IMR-90 (cell line): ENCODE data around the gene ENTPD3. TPM values are rescaled to one million over a fixed set of nuclear protein-coding genes. Genes with fewer than 3 reads are reported as not detected.

Source experiments
- ATAC-seq: fragments of 200-7000 bp; cut with Tn5 transposase; 2 replicates; pipeline ENCODE4 v1.9.1; 2020; ENCODE audit warnings: low read depth, mild to moderate bottlenecking, moderate library complexity
- BruUV-seq: library from RNA; stranded (reverse); fragments of 400-500 nt; replicated peaks from 2 replicates; lab custom pipeline; 2021; lab: Mats Ljungman, UMichigan
- CTCF ChIA-PET: fragments of 300-600 bp; formaldehyde crosslinking; extraction: SDS; loops from one replicate; lab custom pipeline; 2021; ENCODE audit warnings: antibody characterized with exemption; lab: Yijun Ruan, JAX
- POLR2A ChIA-PET: fragments of 300-600 bp; sonication (Branson Sonifier 250); formaldehyde crosslinking; loops from one replicate; lab custom pipeline; 2022; ENCODE audit warnings: antibody characterized with exemption; ENCODE audit not compliant: unreplicated experiment; lab: Charles Lee
- DNase-seq: peaks from one replicate; pipeline ENCODE4 v3.0.0; 2013
- H2AFZ ChIP-seq: replicated peaks from 2 replicates; pipeline ENCODE3; 2013; ENCODE audit warnings: low read length, mild to moderate bottlenecking; ENCODE audit not compliant: poor library complexity
- H2AK5ac ChIP-seq: 2 replicates; pipeline ENCODE4 v1.6.1; 2013; ENCODE audit warnings: low read depth, low read length, inconsistent platforms
- H2AK9ac ChIP-seq: replicated peaks from 2 replicates; pipeline ENCODE3; 2013; ENCODE audit warnings: mild to moderate bottlenecking, low read depth, low read length, moderate library complexity; ENCODE audit not compliant: poor library complexity
- H2BK120ac ChIP-seq: 2 replicates; pipeline ENCODE4 v1.6.1; 2013; ENCODE audit warnings: low read depth, low read length, inconsistent platforms
- H2BK15ac ChIP-seq: 3 replicates; pipeline ENCODE4 v1.6.1; 2013; ENCODE audit warnings: low read depth, low read length, inconsistent platforms
- H2BK20ac ChIP-seq: 2 replicates; pipeline ENCODE4 v1.6.1; 2013; ENCODE audit warnings: low read depth, mild to moderate bottlenecking, inconsistent platforms, low read length, moderate library complexity
- H2BK5ac ChIP-seq: 2 replicates; pipeline ENCODE4 v1.6.1; 2013; ENCODE audit warnings: mild to moderate bottlenecking, low read depth, low read length, inconsistent platforms; ENCODE audit not compliant: poor library complexity, severe bottlenecking
- H3K14ac ChIP-seq: replicated peaks from 2 replicates; pipeline ENCODE4 v1.6.1; 2013; ENCODE audit warnings: low read depth, low read length, inconsistent platforms
- H3K18ac ChIP-seq: 2 replicates; pipeline ENCODE4 v1.6.1; 2013; ENCODE audit warnings: low read depth, low read length, control low read depth
- H3K23ac ChIP-seq: 2 replicates; pipeline ENCODE4 v1.6.1; 2013; ENCODE audit warnings: low read depth, low read length, inconsistent platforms
- H3K27ac ChIP-seq: 2 replicates; pipeline ENCODE4 v1.5.1; 2013; ENCODE audit warnings: mild to moderate bottlenecking, control low read depth, low read length; ENCODE audit not compliant: insufficient read depth
- H3K27me3 ChIP-seq: 2 replicates; pipeline ENCODE4 v1.6.1; 2013; ENCODE audit warnings: low read length; ENCODE audit not compliant: control insufficient read depth, insufficient read depth
- H3K36me3 ChIP-seq: 2 replicates; pipeline ENCODE4 v1.6.1; 2013; ENCODE audit warnings: low read length, mixed read lengths; ENCODE audit not compliant: control insufficient read depth, insufficient read depth
- H3K4ac ChIP-seq: 2 replicates; pipeline ENCODE4 v1.6.1; 2013; ENCODE audit warnings: low read depth, low read length, inconsistent platforms
- H3K4me1 ChIP-seq: 2 replicates; pipeline ENCODE4 v1.6.1; 2013; ENCODE audit warnings: low read length, mixed read lengths; ENCODE audit not compliant: control insufficient read depth, insufficient read depth
- H3K4me2 ChIP-seq: 2 replicates; pipeline ENCODE4 v1.6.1; 2013; ENCODE audit warnings: low read depth, mild to moderate bottlenecking, control low read depth, low read length, moderate library complexity
- H3K4me3 ChIP-seq: 2 replicates; pipeline ENCODE4 v1.5.1; 2013; ENCODE audit warnings: low read depth, mild to moderate bottlenecking, control low read depth, low read length, moderate library complexity; ENCODE audit not compliant: insufficient read depth
- H3K56ac ChIP-seq: 2 replicates; pipeline ENCODE4 v1.6.1; 2013; ENCODE audit warnings: low read length, inconsistent platforms; ENCODE audit not compliant: insufficient read depth; ENCODE audit errors: extremely low read depth
- H3K79me1 ChIP-seq, 2 experiments: 2 replicates each; pipeline ENCODE4 v1.6.1; 2013; ENCODE audit warnings: low read length in 2 of 2, inconsistent platforms in 1 of 2, low read depth in 1 of 2
- H3K9ac ChIP-seq: 2 replicates; pipeline ENCODE4 v1.6.1; 2013; ENCODE audit warnings: low read depth, low read length, control low read depth
- H3K9me1 ChIP-seq: 2 replicates; pipeline ENCODE4 v1.6.1; 2013; ENCODE audit warnings: low read length, inconsistent platforms; ENCODE audit not compliant: insufficient read depth
- H3K9me3 ChIP-seq: 2 replicates; pipeline ENCODE4 v1.6.1; 2013; ENCODE audit warnings: low read length; ENCODE audit not compliant: control insufficient read depth, insufficient read depth
- H4K20me1 ChIP-seq: 2 replicates; pipeline ENCODE4 v1.6.1; 2013; ENCODE audit warnings: low read length, inconsistent platforms; ENCODE audit not compliant: insufficient read depth
- H4K5ac ChIP-seq: 2 replicates; pipeline ENCODE4 v1.6.1; 2013; ENCODE audit warnings: mild to moderate bottlenecking, low read depth, low read length, control low read depth
- H4K8ac ChIP-seq, 2 experiments: 2 replicates each; pipeline ENCODE4 v1.6.1; 2013; ENCODE audit warnings: low read depth in 2 of 2, low read length in 2 of 2, control low read depth in 1 of 2, inconsistent platforms in 1 of 2
- H4K91ac ChIP-seq: 2 replicates; pipeline ENCODE4 v1.6.1; 2013; ENCODE audit warnings: low read depth, low read length, inconsistent platforms; ENCODE audit not compliant: insufficient read depth
- BHLHE40 ChIP-seq: fragments of 150-350 bp; IDR thresholded peaks from 2 replicates; pipeline ENCODE4 v1.6.1; 2016; ENCODE audit warnings: mild to moderate bottlenecking, low read depth, low read length
- CEBPB ChIP-seq: IDR thresholded peaks from 2 replicates; pipeline ENCODE4 v1.6.1; 2012; ENCODE audit warnings: low read depth, low read length, improper control_type of control experiment
- CHD1 ChIP-seq: IDR thresholded peaks from 2 replicates; pipeline ENCODE4 v1.6.1; 2012; ENCODE audit warnings: low read depth, low read length, improper control_type of control experiment
- CTCF ChIP-seq: conservative IDR thresholded peaks from 2 replicates; pipeline ENCODE4 v1.5.1; 2012; ENCODE audit warnings: mild to moderate bottlenecking, low read depth, low read length, improper control_type of control experiment
- ELK1 ChIP-seq: fragments of 150-350 bp; IDR thresholded peaks from 2 replicates; pipeline ENCODE4 v1.6.1; 2016; ENCODE audit warnings: low read depth, mild to moderate bottlenecking, low read length, moderate library complexity, borderline replicate concordance
- FOS ChIP-seq: fragments of 150-350 bp; IDR thresholded peaks from 2 replicates; pipeline ENCODE4 v1.6.1; 2016; ENCODE audit warnings: low read depth, low read length
- MAFK ChIP-seq: IDR thresholded peaks from 2 replicates; pipeline ENCODE4 v1.6.1; 2012; ENCODE audit warnings: low read depth, low read length, improper control_type of control experiment
- MAZ ChIP-seq: IDR thresholded peaks from 2 replicates; pipeline ENCODE4 v1.6.1; 2012; ENCODE audit warnings: low read depth, mild to moderate bottlenecking, low read length, improper control_type of control experiment, moderate library complexity, borderline replicate concordance
- MXI1 ChIP-seq: IDR thresholded peaks from 2 replicates; pipeline ENCODE4 v1.6.1; 2012; ENCODE audit warnings: low read depth, mild to moderate bottlenecking, low read length, moderate library complexity, borderline replicate concordance
- NFE2L2 ChIP-seq: fragments of 150-350 bp; IDR thresholded peaks from 2 replicates; pipeline ENCODE4 v1.6.1; 2016; ENCODE audit warnings: low read depth, mild to moderate bottlenecking, low read length
- POLR2A ChIP-seq: IDR thresholded peaks from 2 replicates; pipeline ENCODE4 v1.6.1; 2012; ENCODE audit warnings: mild to moderate bottlenecking, low read depth, low read length
- RAD21 ChIP-seq: IDR thresholded peaks from 2 replicates; pipeline ENCODE4 v1.6.1; 2012; ENCODE audit warnings: low read length, improper control_type of control experiment
- RCOR1 ChIP-seq: IDR thresholded peaks from 2 replicates; pipeline ENCODE4 v1.6.1; 2012; ENCODE audit warnings: mild to moderate bottlenecking, low read length, improper control_type of control experiment; ENCODE audit not compliant: insufficient replicate concordance
- RFX5 ChIP-seq: IDR thresholded peaks from 2 replicates; pipeline ENCODE4 v1.8.0; 2012; ENCODE audit warnings: low read depth, mild to moderate bottlenecking, low read length, moderate library complexity
- SMC3 ChIP-seq: fragments of 150-350 bp; IDR thresholded peaks from 2 replicates; pipeline ENCODE4 v1.6.1; 2016; ENCODE audit warnings: low read depth, mild to moderate bottlenecking, antibody characterized with exemption, low read length, moderate library complexity
- USF2 ChIP-seq: fragments of 150-350 bp; IDR thresholded peaks from 2 replicates; pipeline ENCODE4 v1.6.1; 2017; ENCODE audit warnings: mild to moderate bottlenecking, antibody characterized with exemption, low read length, low read depth
- WGBS, 2 experiments: methylation state at CpG; one replicate each; pipeline versions ENCODE4 v1.1.5 to v1.1.7; 2013; ENCODE audit warnings: missing lambda C conversion rate in 2 of 2; ENCODE audit not compliant: insufficient read length in 1 of 2; ENCODE audit errors: extremely low coverage in 2 of 2; 5-methylcytosine and 5-hydroxymethylcytosine counted together
- dilution Hi-C: fragments of 300-500 bp; cut with HindIII; formaldehyde crosslinking; loops from one replicate; pipeline ENCODE4 v1.14.3; 2018; ENCODE audit warnings: low sequenced_read_pairs; ENCODE audit not compliant: unreplicated experiment
- in situ Hi-C: fragments of 300-500 bp; cut with MboI; formaldehyde crosslinking; loops from 3 replicates; pipeline ENCODE4 v1.14.3; 2019; ENCODE audit warnings: low sequenced_read_pairs, inconsistent platforms, mixed read lengths
- intact Hi-C: fragments of 100-400 bp; cut with micrococcal nuclease; formaldehyde crosslinking; loops from 2 replicates; pipeline ENCODE4 v1.10.0; 2022
- polyA plus RNA-seq, 3 experiments: library from polyadenylated mRNA; depleted of rRNA; stranded (reverse); fragments of >200 nt; gene quantifications; 2 replicates each; pipeline ENCODE4 v1.2.3, GENCODE V29; 2012; ENCODE audit warnings: low replicate concordance in 1 of 3
- total RNA-seq: library from RNA; depleted of rRNA; stranded (reverse); fragments of >200 nt; gene quantifications from 2 replicates; pipeline ENCODE4 v1.2.3, GENCODE V29; 2012

The ENTPD3 gene
- total and polyA plus RNA-seq, 2 of the 4 experiments (the other 2 are of a cell fraction): not detected

- Histone ChIP-seq H3K9me1 (no peaks in the 10 kb centered on the region), H3K9me3 (no peaks in the 10 kb centered on the region), H3K9ac (no peak overlapping the region), H4K20me1 (no peaks in the 10 kb centered on the region), H3K4me1 (no peaks in the 10 kb centered on the region), H3K36me3 (no peaks in the 10 kb centered on the region), H3K4ac (no peak overlapping the region), H2AFZ (no peak overlapping the region), H3K18ac (no peak overlapping the region), H2BK20ac (no peak overlapping the region), H2BK15ac (no peak overlapping the region), H3K4me3 (no peak overlapping the region), H3K23ac (no peak overlapping the region), H3K14ac (no peak overlapping the region), H3K56ac (no peak overlapping the region), H4K8ac (no peak overlapping the region), H4K5ac (no peak overlapping the region), H3K27me3 (no peaks in the 10 kb centered on the region), H2BK5ac (no peak overlapping the region), H3K27ac (no peak overlapping the region), H4K91ac (no peak overlapping the region), H3K79me1 (no peaks in the 10 kb centered on the region), H2AK9ac (no peak overlapping the region), H3K4me2 (no peak overlapping the region), H2BK120ac (no peak overlapping the region), H2AK5ac (no peak overlapping the region)
- intact Hi-C loops: no loop called here
- dilution Hi-C loops: no loop called here
- TF ChIP-seq FOS: no peak
- TF ChIP-seq MAFK: no peak
- TF ChIP-seq BHLHE40: no peak
- no peak for TF ChIP-seq CHD1
- TF ChIP-seq POLR2A: no peak
- no peak for TF ChIP-seq NFE2L2
- no peak for TF ChIP-seq MAZ
- no peak for TF ChIP-seq CTCF
- no peak for TF ChIP-seq RFX5
- TF ChIP-seq USF2: no peak
- no peak for TF ChIP-seq ELK1
- TF ChIP-seq RCOR1: no peak
- TF ChIP-seq CEBPB: no peak
- no peak for TF ChIP-seq RAD21
- TF ChIP-seq SMC3: no peak
- TF ChIP-seq MXI1: no peak
- BruUV-seq: no TSS peak
- in situ Hi-C loops: no loop called here
- ATAC-seq (no peak), DNase-seq (no peak)
- POLR2A ChIA-PET: no interaction called here
- CTCF ChIA-PET: interaction anchor here (0.7 kb wide), 1 partner anchor 9 kb away, joined by 3 read pairs; no protein-coding TSS in a partner anchor
- WGBS, 2 experiments: no CpG with 5 or more reads among the region's 4 CpGs
These were observed 10.1 kb downstream of the ENTPD3 start for GRCh38 chr3:40397129-40397528.
